B cell (primary cell): Measurements from ENCODE around the gene NHSL2.

ENCODE experiments used
- CTCF ChIP-seq: fragments of 200-600 bp; IDR thresholded peaks from one replicate; pipeline ENCODE4 v1.8.0; 2022; ENCODE audit warnings: antibody characterized with exemption, mild to moderate bottlenecking
- EZH2 ChIP-seq: IDR thresholded peaks from 2 replicates; pipeline ENCODE4 v1.6.1; 2012; ENCODE audit warnings: borderline replicate concordance, low read depth, mild to moderate bottlenecking, moderate library complexity, low read length; ENCODE audit not compliant: insufficient read depth, poor library complexity, severe bottlenecking

GRCh38 chrX:72088761-72089160, 178.1 kb downstream of the NHSL2 start:
- TF ChIP-seq EZH2 (no peak), CTCF (no peak)
